Ascending aorta (tissue), 2 donors: ENCODE measurements around the gene SELENOP. TPM values are rescaled to one million over a fixed set of nuclear protein-coding genes. Genes with fewer than 3 reads are reported as not detected.

Source experiments
- DNase-seq, 2 donors: peaks; one replicate each; pipeline ENCODE4 v3.0.0-alpha.2; 2019; ENCODE audit warnings: low spot score in 2 of 2
- H3K27ac ChIP-seq, 2 donors: fragments of 200-600 bp; sonication (generic); one replicate each; pipeline ENCODE4 v1.5.1; 2016 to 2017; ENCODE audit warnings: mild to moderate bottlenecking in 1 of 2
- H3K27me3 ChIP-seq: fragments of 200-600 bp; sonication (generic); one replicate; pipeline ENCODE4 v1.5.1; 2017
- H3K36me3 ChIP-seq, 2 donors: fragments of 200-600 bp; sonication (generic); one replicate each; pipeline ENCODE4 v1.5.1; 2016
- H3K4me1 ChIP-seq, 2 donors: fragments of 200-600 bp; sonication (generic); one replicate each; pipeline ENCODE4 v1.5.1; 2016 to 2017; ENCODE audit warnings: mild to moderate bottlenecking in 1 of 2
- H3K4me3 ChIP-seq, 2 donors: fragments of 200-600 bp; sonication (generic); one replicate each; pipeline ENCODE4 v1.5.1; 2016 to 2017; ENCODE audit warnings: mild to moderate bottlenecking in 1 of 2
- H3K9me3 ChIP-seq, 2 donors: fragments of 200-600 bp; sonication (generic); one replicate each; pipeline ENCODE4 v1.5.1; 2016
- intact Hi-C: fragments of 100-400 bp; cut with DNase I; formaldehyde crosslinking; loops from one replicate; pipeline ENCODE4 v1.15.1; 2023
- total RNA-seq: library from RNA; depleted of rRNA; stranded (reverse); fragments of >200 nt; gene quantifications from one replicate; pipeline ENCODE4 v1.1.0, GENCODE V29; 2016
- TF ChIP-seq, protein P1 (sequence below), 3 experiments: fragments of 200-600 bp in 2 of 3; fragments of 450-650 bp in 1 of 3; sonication (generic) in 2 of 3; IDR thresholded peaks; one replicate each; pipeline ENCODE4 v1.5.1; 2016 to 2019; ENCODE audit warnings: antibody characterized with exemption in 3 of 3, mild to moderate bottlenecking in 1 of 3, moderate library complexity in 1 of 3

SELENOP gene
- total RNA-seq, 1 donor from 2014 or later: 119 TPM

DNA sequence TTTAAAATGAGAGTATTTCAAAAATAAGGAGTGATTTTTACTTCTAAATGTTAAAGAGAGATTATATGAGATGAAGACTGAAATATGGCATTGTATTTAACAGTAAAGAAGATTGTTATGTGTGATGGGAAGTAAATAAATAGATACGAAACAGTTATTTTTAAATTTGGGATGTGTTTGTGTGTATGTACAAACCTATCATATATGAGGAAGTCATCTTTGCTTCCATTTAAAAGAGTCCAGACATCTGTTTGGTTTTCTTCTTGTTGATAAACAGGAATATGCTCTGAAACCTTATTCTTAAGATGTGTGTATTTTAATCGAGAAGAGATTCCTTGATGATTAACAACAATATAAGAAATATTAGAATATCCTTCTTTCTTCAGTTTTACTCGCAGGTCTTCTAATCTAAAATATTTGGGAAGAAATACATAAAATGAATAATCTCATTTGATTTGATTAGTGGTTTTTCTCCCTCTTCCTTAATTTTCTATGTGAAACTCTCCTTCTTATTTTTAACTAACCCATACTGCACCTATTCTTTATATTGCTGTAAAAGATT, 4.9 kb downstream of the SELENOP start:
- TF ChIP-seq, protein P1, sequence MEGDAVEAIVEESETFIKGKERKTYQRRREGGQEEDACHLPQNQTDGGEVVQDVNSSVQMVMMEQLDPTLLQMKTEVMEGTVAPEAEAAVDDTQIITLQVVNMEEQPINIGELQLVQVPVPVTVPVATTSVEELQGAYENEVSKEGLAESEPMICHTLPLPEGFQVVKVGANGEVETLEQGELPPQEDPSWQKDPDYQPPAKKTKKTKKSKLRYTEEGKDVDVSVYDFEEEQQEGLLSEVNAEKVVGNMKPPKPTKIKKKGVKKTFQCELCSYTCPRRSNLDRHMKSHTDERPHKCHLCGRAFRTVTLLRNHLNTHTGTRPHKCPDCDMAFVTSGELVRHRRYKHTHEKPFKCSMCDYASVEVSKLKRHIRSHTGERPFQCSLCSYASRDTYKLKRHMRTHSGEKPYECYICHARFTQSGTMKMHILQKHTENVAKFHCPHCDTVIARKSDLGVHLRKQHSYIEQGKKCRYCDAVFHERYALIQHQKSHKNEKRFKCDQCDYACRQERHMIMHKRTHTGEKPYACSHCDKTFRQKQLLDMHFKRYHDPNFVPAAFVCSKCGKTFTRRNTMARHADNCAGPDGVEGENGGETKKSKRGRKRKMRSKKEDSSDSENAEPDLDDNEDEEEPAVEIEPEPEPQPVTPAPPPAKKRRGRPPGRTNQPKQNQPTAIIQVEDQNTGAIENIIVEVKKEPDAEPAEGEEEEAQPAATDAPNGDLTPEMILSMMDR (IDR thresholded peaks at IDR 0.05): no peak
- no peak overlapping the region for H3K4me3 ChIP-seq
- H3K36me3 ChIP-seq: peaks cover 4 to 19% of the 10 kb centered on the region in 2 donors
- intact Hi-C loops: no loop called here
- no peaks in the 10 kb centered on the region for H3K4me1 ChIP-seq
- H3K27ac ChIP-seq: no peak overlapping the region
- no peaks in the 10 kb centered on the region for H3K27me3 ChIP-seq
- DNase-seq: no peak
- no peaks in the 10 kb centered on the region for H3K9me3 ChIP-seq

GRCh38 chr5:42806004-42806700, 5.5 kb downstream of the SELENOP start:
- Histone ChIP-seq H3K36me3 (peaks cover 9 to 26% of the 10 kb centered on the region in 2 donors), H3K9me3 (no peaks in the 10 kb centered on the region), H3K27me3 (no peaks in the 10 kb centered on the region), H3K4me1 (no peaks in the 10 kb centered on the region), H3K27ac (no peak overlapping the region), H3K4me3 (no peak overlapping the region)
- TF ChIP-seq, protein P1 (IDR thresholded peaks at IDR 0.05): no peak
- no peak for DNase-seq
- intact Hi-C loops: no loop called here

DNA sequence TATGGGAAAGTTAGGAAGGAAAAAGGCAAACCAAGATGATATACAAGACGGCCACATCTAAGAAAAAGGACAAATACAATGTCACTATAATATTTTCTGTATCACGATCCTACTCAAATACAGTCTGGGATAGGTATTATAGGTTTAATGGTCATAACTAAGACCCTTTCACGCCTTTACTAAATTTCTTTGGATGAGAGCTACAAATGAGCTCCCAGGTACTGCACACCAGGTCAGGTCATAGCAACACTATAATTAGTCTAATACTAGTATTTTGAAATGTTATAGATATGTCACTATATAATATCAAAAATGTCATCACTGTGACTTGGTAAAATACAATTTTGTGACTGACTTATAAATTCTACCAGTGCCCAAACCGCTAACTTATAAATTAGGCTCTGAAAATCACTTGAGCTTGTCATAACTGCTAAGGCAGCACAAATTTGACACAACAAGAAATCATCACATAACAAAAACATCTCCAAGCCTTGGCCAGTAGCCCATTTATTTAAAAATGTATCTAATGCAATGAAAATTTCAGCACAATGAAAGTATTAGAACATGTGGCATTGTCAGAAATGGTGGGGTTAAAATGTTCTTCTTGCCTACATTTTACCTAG, 6.9 kb downstream of the SELENOP start:
- no peaks in the 10 kb centered on the region for H3K9me3 ChIP-seq
- no peak overlapping the region for H3K27ac ChIP-seq
- TF ChIP-seq, protein P1 (IDR thresholded peaks at IDR 0.05): no peak
- H3K4me3 ChIP-seq: no peak overlapping the region
- no peaks in the 10 kb centered on the region for H3K4me1 ChIP-seq
- DNase-seq: no peak
- H3K27me3 ChIP-seq: no peaks in the 10 kb centered on the region
- intact Hi-C loops: no loop called here
- peaks cover 9 to 38% of the 10 kb centered on the region in 2 donors for H3K36me3 ChIP-seq

GRCh38 chr5:42801516-42802166, 10.1 kb downstream of the SELENOP start:
- no peaks in the 10 kb centered on the region for H3K4me1 ChIP-seq
- intact Hi-C loops: no loop called here
- DNase-seq: no peak
- H3K36me3 ChIP-seq: peaks cover 9 to 38% of the 10 kb centered on the region in 2 donors
- H3K4me3 ChIP-seq: no peak overlapping the region
- TF ChIP-seq, protein P1 (IDR thresholded peaks at IDR 0.05): no peak
- no peaks in the 10 kb centered on the region for H3K27me3 ChIP-seq
- H3K27ac ChIP-seq: no peak overlapping the region
- H3K9me3 ChIP-seq: peaks cover 0 to 4% of the 10 kb centered on the region in 2 donors

GRCh38 chr5:42800748-42801330, 10.9 kb downstream of the SELENOP start:
- Histone ChIP-seq H3K36me3 (peaks cover 9 to 32% of the 10 kb centered on the region in 2 donors), H3K27ac (no peak overlapping the region), H3K9me3 (peaks cover 0 to 4% of the 10 kb centered on the region in 2 donors), H3K4me1 (no peaks in the 10 kb centered on the region), H3K27me3 (no peaks in the 10 kb centered on the region), H3K4me3 (no peak overlapping the region)
- TF ChIP-seq, protein P1 (IDR thresholded peaks at IDR 0.05): no peak
- intact Hi-C loops: no loop called here
- no peak for DNase-seq
